Retinal pigment epithelial cell (primary cell): ENCODE data around the gene WNT2.

Source experiments
- DNase-seq: peaks from one replicate; pipeline ENCODE4 v3.0.0-alpha.2; 2010; ENCODE audit warnings: low read depth
- H3K4me3 ChIP-seq: 2 replicates; pipeline ENCODE4 v1.5.1; 2011; ENCODE audit warnings: mild to moderate bottlenecking, low read length, control low read depth, moderate library complexity
- CTCF ChIP-seq: conservative IDR thresholded peaks from 2 replicates; pipeline ENCODE4 v1.5.1; 2011; ENCODE audit warnings: low read depth, low read length, control low read depth, inconsistent platforms

WNT2 gene

GRCh38 chr7:117347962-117348672, 25.3 kb upstream of the WNT2 start:
- no peak overlapping the region for H3K4me3 ChIP-seq
- no peak for TF ChIP-seq CTCF
- no peak for DNase-seq

GRCh38 chr7:117347480-117347879, 24.6 kb upstream of the WNT2 start:
- DNase-seq = no peak
- TF ChIP-seq CTCF = no peak
- no peak overlapping the region for H3K4me3 ChIP-seq

- TF ChIP-seq CTCF = no peak
- no peak for DNase-seq
- no peak overlapping the region for H3K4me3 ChIP-seq
Observed at GRCh38 chr7:117346161-117346560, 23.3 kb upstream of the WNT2 start.

GRCh38 chr7:117338020-117338419, 15.2 kb upstream of the WNT2 start:
- DNase-seq = no peak
- TF ChIP-seq CTCF = no peak
- no peak overlapping the region for H3K4me3 ChIP-seq

GRCh38 chr7:117333168-117333567, 10.3 kb upstream of the WNT2 start:
- H3K4me3 ChIP-seq = no peak overlapping the region
- DNase-seq = no peak
- no peak for TF ChIP-seq CTCF

GRCh38 chr7:117332031-117332430, 9.2 kb upstream of the WNT2 start:
- H3K4me3 ChIP-seq = no peak overlapping the region
- no peak for DNase-seq
- no peak for TF ChIP-seq CTCF

- no peak for TF ChIP-seq CTCF
- H3K4me3 ChIP-seq = no peak overlapping the region
- no peak for DNase-seq
Observed at GRCh38 chr7:117325836-117326235, 3.0 kb upstream of the WNT2 start.
